HG03565 (cell line): ENCODE measurements around the gene PKNOX2.

Source experiments
- ATAC-seq: cut with Tn5 transposase; IDR thresholded peaks from one replicate; pipeline ENCODE4 v1.9.1; 2021; ENCODE audit warnings: mild to moderate bottlenecking, moderate library complexity; ENCODE audit not compliant: unreplicated experiment

Gene PKNOX2

DNA sequence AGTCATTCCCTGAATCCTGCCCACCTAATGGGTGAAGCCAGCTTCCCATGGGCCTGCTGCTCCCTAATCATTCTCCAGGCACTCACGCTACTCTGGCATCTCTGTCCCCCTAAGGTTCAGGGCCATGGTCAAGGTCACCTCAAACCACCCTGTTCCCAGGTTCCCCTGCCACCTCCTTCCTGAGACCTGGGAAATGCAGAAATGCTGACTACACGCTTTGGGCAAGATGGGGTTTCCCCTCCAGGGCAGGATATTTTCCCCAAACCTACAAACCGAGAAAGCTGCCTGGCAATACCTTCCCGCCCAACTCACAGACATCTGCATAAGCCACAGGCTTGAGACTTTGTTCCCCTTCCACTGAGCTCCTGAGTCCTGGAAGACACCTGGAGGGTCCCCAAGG lies 233.9 kb downstream of the PKNOX2 start:
- no peak for ATAC-seq

DNA sequence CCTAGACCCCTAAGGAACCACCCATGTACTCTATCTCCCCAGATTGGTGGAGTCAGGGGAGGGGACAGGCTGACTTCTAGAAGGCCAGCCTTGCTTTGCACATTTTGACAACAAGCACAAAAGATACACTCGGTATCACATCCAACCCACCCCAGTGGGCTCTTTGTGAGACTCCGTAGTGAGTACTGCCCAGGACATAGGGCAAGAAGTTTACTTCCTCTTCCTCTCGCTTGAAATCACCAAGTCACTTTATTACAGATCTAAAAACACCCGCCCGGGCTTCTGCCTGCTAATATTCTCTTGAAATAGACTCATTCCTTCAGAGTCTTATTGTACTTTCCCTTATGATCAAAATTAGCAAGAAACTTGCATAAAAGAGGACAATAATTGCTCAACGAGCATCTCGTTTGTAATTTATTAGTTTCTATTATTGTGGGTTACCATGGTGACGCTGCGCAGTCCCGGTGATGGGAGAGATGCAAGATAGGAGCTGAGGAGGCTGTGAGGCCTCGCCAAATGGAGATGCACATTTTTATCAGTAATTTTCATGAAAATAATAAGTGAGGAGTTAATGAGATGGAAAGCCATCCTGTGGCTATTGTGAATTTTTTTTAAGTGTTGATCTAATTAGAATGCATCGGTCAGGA lies 234.6 kb downstream of the PKNOX2 start:
- ATAC-seq, result no peak

DNA sequence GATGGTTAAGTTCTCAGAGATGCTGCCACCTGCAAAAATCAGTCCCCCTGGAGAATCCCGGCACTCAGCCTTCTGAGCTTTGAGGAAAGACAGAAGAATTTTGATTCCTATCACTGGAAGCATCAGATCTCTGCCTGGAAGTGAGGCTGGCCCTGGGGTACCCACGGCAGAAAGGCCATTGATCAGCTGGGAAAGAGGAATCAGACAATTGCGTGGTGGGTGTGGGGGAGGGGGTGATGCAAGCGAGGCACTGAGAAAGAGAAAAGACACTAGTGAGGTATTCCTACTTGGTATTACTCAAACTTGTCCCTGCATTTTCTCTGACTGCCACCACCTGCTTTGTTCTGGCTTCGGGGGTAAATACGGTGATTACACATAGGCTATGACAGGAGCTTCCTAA lies 235.4 kb downstream of the PKNOX2 start:
- ATAC-seq, result no peak

DNA sequence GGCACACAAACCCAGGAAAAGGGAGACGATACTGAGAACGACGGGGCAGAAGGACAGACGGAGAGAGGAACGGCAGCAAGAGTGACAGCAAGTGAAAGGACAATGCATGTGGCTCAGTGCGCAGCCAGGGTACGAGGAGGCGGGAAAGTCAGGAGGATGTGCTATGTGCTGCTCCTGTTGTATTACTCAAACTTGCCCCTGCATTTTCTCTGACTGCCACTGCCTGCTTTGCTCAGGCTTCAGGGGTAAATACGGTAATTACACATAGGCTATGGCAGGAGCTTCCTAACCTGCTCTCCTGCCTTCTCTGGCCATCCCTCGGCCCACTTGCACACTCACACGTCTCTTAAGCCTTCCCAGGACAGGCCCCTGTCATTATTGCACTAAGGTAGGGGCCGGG lies 236.7 kb downstream of the PKNOX2 start:
- no peak for ATAC-seq

DNA sequence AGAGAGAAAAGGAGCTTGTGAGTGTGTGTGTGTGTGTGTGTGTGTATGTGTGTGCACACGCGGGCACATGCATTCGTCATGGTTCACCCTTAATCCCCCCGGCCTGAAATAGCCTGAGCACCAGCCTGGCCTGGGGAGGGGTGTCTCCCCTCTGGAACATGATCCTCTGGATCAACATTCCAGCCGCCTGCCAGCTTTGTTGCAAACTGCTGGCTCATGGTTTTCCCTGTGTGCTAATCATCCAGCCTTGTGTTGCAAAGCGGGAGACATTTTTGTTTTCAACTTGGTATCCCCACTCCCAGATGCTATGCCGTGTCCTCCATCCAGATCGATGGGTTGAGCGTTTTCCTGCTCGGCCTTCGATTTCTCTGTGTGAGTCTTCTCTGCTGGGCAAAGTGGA lies 237.2 kb downstream of the PKNOX2 start:
- no peak for ATAC-seq

DNA sequence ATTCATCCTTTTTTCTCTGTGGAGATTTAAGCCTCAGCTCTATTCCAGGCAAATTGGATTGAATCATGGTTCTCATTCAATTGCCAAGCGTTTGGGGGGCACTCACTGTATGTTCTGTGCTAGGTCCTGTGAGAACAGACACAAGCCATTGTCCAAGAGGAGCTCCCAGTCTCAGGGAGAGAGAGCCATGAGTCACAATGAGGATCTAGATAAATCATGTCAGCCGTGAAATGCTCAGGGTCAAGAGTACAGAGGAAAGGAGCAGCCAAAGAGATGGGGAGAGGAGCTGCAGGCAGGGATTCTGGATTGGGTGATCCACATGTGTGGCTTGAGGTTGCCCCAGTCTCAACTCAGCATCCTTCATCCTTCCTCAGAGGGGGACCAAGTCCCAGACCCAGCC lies 237.9 kb downstream of the PKNOX2 start:
- no peak for ATAC-seq

DNA sequence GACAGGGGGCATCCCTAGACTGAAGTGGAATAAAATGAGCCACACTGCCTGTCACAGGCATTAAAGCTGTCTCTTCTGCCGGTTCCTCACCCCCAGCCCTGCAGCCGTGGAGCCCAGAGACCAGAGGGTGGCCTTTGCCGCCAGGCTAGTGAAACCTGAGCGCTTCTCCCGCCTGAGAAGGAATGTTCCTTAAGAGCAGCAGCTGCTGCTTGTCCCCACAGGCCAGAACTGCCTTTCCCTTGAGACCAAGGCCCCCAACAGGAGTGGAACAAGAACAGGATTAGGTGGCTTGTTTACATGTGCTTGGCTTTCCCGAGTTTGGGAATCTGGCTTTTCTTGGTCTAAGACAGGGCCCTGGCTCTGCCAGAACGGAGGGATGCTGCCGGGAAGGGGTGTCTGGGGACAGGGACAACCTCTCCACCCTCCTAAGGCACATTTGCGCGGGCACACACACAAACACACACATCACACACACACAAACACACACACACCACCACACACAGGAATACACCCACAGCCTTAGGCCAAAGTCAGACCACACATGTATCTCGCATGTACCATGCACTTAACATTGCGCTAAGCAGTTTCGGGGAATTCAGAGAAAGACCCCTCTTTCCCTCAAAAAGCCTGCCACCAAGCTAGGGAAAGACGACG lies 239.7 kb downstream of the PKNOX2 start:
- ATAC-seq, result no peak

DNA sequence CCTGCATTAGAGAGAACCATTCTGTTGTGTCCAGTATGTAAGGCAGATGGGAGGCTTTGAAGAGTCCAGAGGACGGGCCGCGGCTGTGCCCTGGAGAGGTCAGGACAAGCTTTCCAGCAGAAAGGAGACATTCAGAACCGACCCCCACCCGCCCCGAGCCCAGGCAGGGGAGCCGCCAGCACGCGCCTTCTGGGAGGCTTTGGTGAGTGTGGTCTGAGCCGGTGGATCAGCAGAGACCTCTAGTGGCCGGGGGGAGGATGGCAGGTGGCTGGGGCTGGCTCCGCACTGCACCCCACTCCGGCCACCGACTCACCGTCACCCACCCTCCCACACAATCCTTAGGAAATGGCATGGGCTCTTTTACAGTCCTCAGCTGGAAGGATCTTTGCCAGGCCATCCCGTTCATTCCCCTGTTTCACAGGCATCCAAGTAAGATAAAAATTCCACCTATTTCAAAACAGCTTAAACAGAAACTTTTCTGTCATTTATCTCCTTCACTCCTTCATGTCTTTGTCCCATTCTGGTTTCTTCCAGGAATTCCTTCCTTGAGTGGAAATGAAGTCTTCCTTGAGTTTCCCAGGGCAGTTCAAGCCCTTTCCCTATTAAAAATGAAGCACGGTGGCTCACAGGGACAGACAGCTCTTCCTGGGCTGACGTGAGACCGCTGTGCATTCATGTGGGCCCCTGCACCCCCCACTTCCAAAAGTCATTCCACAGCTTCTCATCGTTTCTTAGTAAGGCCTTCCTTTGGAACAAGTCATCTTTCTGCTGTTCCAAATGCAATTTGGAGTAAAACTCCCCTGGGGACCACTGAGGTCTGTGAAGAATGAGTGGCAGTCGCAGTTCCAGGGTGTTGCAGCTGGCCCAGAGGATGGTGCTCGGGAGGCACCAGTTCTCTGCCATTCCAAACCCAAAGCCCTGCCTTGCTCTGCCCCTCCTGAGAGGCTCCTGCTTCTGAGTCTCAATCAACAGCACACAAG lies 240.6 kb downstream of the PKNOX2 start:
- ATAC-seq, result no peak

DNA sequence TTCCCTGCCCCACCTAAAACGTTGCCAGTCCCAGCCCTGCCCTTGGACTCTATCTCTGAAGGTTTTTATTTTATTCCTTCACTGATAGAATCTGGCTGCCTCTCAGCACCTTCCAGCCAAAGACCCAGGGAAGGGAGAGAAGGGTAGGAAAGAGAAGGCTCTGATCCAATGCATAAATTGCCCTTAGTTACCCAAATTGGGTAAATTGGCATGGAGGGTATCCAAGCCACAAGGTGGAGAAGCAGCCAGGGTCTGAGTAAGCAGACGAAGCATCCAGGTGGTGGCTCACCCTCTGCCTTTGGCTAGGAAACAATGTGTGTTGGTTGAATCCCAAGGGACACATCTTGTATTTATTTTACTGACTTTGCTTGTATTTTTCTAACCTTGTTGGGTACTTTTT lies 242.5 kb downstream of the PKNOX2 start:
- ATAC-seq, result no peak

DNA sequence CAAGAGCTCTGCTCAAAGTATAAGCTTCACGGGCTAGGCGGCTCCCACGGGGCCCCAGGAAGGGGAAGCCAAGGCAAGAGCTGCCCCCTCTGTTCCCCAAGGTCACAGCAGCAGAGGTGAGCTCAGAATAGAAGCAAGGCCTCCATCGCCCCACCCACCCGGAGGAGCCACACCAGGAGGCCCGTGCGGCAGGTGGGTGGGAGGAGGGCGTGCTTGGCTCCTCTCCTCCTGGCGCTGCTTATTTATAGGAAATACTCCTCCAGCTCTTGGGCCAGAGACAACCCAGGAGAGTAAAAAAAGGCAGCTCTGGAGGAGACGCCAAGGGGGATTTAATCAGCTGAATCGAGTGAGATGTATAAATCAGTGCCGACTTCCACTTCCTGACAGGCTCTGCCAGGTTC lies 243.8 kb downstream of the PKNOX2 start:
- no peak for ATAC-seq

DNA sequence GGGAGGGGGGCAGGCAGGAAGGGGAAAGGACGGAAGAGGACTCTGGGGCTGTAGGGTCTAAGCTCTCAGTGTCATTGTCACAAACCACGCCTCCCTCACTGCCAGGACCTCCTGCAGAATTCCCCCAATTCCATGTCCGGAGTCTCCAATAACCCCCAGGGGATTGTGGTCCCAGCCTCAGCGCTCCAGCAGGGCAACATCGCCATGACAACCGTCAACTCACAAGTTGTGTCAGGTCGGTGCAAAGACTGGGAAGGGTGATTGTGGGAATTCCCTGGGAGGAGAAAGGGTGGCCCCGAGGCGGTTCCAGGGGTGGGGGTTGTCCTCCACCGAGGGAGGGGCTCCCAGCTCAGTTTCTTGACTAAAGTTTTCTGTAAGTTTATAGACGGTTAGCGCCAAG lies 245.5 kb downstream of the PKNOX2 start:
- ATAC-seq, result no peak

DNA sequence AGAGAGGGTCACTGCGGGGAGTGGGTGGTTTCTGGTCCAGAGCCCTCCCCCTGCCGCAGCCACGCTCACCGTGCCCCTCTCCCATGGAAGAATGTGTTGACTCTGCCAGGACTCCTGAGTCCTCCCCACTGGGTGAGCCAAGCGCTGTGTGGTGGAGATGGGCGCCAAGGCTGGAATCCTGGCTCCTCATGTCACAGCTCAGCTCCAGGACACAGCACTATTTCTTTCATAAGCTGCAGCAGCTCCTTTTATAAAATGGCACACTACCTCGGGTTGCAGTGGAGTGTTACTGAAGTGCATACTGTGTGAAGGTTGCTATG lies 247.6 kb downstream of the PKNOX2 start:
- ATAC-seq, result no peak

DNA sequence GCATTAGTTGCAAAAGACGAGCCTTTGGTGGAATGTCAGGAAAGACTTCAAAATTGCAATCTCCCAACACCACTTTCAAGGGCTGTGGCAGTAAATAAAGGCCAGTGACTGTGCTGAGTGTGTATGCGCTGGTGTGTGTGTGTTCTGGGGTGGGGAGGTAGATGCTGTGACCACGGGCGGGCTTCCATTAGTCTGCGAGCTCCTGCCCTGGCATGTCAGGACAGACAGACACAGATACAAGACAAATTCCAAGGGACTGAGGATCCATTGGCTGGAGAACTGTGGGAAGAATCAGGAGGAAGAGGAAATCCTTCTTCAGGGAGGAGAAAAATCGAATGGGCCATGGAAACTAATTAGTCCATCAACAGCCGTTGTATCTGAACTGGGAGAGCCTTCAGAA lies 248.0 kb downstream of the PKNOX2 start:
- no peak for ATAC-seq

DNA sequence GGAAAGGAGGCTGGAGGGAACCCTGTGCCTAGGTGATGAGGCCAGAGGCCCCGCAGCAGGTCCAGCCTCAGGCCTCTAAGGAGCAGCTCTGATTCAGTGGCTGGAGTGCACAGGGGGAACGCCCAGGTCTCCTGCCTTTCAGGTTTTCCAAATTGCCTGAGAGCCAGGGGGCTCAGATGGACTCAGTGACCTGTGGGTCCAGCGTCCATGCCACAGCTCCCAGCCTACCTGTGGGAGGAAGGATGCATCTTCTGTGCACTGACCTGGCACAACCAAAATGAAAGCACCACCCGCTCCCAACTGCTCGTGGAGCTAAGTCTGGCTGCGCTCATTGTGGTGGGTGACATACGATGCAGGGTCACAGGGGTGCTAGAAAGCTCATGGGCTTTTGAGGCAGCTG lies 248.7 kb downstream of the PKNOX2 start:
- ATAC-seq, result no peak

DNA sequence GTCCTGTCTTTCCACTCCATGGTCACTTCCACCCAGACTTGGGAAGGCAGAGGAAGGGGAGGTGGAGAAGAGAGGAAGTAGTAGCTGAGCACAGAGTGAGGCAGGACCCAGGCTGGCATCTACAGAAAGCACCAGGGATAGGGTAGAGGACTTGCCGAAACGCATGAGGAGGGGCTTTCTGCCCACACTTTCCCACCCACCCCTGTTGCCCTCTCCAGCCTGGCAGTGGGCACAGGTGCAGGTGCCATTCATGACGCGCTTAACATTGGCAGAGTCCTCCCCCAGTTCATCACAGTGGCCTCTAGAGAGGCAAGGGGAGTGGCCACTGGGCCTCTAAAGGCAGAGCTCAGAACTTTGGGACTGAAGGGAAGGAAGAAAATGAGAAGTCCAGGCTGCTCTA lies 249.6 kb downstream of the PKNOX2 start:
- no peak for ATAC-seq

DNA sequence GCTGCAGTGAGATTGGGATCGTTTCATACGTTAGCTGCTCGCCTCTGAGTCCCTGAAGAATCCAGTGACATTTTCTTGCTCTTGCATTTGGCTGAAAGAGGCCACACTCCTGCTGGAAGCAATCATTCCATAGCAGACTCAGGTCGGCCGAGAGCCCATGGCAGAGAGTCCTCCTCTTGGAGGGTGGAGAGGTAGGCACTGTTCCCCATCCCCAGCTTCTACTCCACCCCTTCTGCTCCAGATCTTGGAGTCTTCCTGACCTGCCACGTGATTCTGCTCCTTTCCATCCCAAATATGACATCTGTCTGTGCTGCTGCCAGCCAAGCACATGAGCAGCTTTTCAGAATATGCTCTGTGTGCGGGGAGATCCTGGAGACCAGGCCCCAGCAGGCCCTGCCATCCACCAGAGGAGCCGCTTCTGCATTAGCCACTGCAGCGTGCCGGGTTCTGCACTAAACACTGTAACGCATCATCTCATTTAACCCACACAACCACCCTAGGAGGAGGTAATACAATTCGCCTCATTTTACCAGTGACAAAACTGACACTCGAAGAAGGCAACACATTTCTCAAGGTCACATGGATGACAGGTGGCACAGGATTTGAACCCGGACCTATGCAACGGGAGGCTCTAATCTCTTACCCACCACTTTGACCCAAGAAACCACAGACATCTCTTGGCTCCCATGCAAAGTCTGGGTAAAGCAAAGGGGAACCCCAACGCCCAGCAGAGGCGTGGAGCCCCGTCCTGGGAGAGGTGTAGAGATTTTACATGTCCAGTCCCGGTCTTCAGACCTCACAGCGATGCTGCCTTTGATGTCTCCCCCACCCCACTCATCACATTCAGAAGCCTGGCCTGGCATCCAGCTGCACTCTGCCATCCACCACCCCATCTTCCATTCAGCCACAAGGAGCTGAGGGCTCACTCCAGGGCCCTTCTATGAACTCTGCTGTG lies 252.7 kb downstream of the PKNOX2 start:
- no peak for ATAC-seq

DNA sequence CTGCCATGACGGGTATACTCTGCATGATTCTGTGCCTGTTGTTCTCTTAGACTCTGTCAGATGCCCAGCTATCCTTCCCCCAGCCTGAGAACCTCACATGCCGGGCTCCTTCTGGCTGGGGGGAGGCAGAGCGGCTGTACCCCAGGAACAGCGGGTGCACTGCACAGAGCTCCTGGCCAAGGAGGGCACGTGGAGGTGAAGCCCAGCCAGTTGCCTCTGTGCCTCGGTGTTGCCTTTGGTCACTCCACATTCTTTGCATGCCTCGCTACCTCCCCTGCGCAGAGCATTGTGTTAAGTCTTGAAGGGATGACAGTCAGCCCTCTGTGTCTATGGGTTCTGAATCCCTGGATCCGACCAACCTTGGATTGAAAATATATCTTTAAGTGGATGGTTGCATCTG lies 253.8 kb downstream of the PKNOX2 start:
- no peak for ATAC-seq

DNA sequence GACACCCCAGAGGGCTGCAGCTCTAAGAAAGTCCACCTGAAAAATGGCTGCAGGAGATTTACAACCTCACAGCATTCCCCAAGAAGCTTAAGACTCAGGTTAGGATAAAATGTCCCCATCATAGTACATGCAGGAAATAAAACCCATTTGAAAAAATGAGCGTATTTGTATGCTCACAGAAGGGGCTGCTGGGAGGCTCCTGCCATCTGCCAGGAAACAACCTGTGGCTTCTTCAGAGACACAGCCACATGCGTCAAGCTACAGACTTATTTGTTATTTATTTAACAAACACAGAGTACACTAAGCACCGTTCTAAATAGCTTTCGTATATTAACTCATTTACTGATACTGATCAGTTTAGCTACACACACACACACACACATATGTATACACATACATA lies 258.1 kb downstream of the PKNOX2 start:
- ATAC-seq, result no peak

DNA sequence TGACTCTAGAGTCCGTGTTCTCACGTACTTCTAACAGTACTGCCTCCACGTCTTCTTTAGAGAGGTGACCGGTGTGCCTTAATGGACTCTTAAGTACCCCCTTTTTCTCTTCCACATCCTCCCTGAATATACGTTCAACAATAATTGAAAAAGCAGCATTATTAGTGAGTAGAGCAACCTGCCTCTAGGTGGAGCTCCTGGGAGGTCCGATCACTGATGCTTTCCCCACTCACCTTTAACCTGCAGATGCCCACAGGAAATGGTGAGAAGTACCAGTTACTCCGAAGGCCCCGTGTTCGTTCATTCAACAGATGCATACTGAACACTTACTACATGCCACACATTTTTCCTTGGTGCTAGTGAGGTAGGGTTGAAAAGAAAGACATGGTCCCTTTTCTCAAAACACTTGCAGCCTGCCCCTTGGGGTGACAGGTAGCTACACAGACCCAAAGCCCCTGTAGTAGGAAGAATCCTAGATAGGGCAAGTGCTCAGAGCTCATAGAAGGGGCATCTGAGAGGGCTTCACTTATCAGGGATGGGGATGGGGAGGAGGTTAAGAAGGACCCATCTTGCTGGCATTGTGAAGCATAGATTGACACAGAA lies 258.8 kb downstream of the PKNOX2 start:
- no peak for ATAC-seq

DNA sequence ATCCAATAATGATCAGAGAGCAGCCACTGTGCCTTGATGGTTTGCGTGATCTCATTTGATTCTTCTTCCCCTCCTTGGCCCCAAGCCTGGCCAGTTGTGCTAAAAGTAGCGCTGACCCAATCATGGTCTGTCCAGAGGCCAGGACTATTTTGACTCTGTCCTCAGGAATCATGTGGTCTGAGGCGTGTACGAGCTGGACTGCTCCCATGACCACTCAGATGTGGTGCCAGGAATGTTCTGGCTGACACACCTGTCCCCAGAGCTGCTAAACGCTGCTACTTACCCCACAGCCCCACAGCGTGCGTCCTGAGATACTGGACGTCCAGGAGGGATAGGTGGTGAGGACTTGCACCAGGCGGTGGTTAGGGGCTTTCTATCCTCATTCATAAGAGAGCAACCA lies 261.1 kb downstream of the PKNOX2 start:
- ATAC-seq, result no peak
